Aortic smooth muscle cell (primary cell): Measurements from ENCODE around the gene IL16. TPM values are rescaled to one million over a fixed set of nuclear protein-coding genes. Genes with fewer than 3 reads are reported as not detected.

Experiments
- total RNA-seq: library from RNA; depleted of rRNA; stranded (reverse); fragments of >200 nt; gene quantifications from 2 replicates; pipeline ENCODE4 v1.2.3, GENCODE V29; 2014

IL16 gene
- total RNA-seq, result 0.37 and 0.40 TPM in 2 replicates

DNA sequence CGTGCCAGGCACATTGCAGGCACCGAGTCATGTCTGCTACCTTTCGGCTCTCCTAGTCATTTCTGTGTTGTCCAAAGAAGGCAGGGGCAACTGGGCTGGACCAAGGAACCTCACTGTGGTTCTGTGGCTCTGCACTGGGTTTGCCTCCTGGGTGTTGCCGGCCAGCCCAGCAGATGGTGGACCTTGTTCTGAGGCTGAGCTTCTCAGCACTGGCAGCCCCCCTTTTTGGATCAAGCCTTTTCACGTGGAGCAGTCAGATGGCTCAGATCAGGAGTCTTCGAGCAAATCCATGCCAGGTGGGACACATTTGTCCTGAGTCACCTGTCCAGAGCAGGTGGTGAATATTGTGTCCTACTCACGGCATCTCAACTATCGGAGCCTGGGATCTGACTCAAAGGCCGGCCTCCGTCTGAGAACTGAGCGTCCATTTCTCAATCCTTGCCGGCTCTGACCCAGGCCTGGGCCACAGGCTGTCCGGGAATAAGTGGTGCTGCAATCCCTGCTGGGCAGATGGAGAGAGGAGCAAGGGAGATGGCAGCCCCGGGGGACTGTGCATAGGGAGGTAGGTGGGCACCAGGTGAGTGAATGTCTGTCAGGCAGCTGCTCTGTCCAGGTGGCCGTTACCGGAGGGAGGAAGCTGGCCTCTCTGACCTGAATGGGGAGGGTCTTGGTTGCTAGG is at the start of gene IL16:
TSS of gene IL16 (plus strand) at position 304 of the 679 bp plus-strand sequence. CDS start 28,521 bp downstream, outside the sequence.

DNA sequence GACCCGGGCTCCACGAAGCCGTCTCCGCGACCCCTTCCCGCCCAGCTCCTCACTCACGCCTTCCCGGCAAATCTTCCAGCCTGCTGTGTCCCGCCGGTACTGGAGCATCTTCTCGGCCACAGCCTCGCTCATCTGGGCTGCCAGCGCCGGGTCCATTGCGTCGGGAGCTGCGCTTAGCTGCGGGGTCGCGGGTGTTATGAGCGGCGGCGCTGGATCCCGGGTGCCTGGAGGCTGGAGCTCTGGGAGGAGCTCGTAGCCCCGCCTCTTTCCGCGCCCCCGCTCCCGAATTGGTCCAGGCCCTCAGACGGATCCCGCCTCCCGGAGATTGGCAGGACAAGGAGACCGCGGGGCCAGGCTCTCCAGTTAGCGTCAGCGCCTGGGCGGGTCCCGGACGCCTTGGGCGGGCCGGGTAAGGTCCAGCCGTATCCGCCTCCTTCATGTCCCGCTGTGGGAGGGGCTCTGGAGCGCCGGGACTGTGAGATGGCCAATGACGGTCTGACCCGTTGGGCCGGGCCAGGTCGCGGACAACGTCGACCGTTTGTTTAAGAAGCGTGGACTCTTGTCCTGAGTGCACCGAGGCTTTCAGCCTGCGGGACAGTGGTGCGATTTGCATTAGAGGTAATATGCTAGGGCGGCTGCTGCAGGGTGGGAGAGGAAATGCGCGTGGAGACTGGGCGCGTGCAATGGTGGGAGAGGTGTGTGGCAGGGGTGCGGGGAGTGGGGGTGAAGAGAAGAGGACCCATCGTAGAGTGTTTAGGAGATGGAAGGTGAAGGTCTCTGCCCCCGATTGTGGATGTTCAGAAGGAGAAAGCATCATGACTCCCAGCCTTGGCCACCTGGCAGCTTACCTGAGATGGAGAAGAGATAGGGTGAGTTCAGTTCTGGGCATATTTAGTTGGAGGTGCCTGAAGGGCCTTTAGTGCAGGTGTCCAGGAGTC is 127.5 kb downstream of the IL16 start, which contains the start of gene STARD5:
TSS of gene STARD5 (minus strand) at position 198 of the 938 bp plus-strand sequence. CDS start at position 156, 42 bp downstream.

Other genes with a start within 250 kb of the IL16 start
- gene MESD, start 207.1 kb upstream of the IL16 start, total RNA-seq, result 18.5 and 18.9 TPM in 2 replicates
- gene TLNRD1, start 196.0 kb upstream of the IL16 start, total RNA-seq, result 3.9 and 4.6 TPM in 2 replicates
- gene CFAP161, start 62.6 kb upstream of the IL16 start, total RNA-seq, result not detected in 2 replicates
- 5.4 and 6.2 TPM in 2 replicates for gene STARD5, start 127.3 kb downstream of the IL16 start, total RNA-seq
- not detected in 2 replicates for gene TMC3, start 177.3 kb downstream of the IL16 start, total RNA-seq